Measurements from ENCODE around the gene PVALB.

The PVALB gene

DNA sequence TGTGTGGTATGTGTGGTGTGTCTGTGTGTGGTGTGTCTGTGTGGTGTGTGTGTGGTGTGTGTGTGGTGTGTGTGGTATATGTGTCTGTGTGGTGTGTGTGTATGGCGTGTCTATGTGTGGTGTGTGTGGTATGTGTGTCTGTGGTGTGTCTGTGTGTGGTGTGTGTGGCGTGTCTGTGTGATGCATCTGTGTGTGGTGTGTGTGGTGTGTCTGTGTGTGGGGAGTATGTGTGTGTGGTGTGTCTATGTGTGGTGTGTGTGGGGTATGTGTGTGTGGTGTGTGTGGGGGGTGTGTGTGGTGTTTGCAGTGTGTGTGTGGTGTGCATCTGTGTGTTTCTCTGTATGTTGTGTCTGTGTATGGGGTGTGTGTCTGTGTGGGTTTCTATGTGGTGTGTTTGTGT, 7.8 kb upstream of the PVALB start (continued):
- TF ChIP-seq, protein P1, sequence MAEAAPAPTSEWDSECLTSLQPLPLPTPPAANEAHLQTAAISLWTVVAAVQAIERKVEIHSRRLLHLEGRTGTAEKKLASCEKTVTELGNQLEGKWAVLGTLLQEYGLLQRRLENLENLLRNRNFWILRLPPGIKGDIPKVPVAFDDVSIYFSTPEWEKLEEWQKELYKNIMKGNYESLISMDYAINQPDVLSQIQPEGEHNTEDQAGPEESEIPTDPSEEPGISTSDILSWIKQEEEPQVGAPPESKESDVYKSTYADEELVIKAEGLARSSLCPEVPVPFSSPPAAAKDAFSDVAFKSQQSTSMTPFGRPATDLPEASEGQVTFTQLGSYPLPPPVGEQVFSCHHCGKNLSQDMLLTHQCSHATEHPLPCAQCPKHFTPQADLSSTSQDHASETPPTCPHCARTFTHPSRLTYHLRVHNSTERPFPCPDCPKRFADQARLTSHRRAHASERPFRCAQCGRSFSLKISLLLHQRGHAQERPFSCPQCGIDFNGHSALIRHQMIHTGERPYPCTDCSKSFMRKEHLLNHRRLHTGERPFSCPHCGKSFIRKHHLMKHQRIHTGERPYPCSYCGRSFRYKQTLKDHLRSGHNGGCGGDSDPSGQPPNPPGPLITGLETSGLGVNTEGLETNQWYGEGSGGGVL (tag by site-specific recombination; IDR thresholded peaks at IDR 0.05): 0 out of 2 replicates have a peak, but pooled peaks have one; percentile 15
- TF ChIP-seq ZNF777 (tag by site-specific recombination; IDR thresholded peaks at IDR 0.05; ENCODE audit: borderline replicate concordance) (no peak), KLF1 (tag by site-specific recombination; IDR thresholded peaks at IDR 0.05) (no peak), YY2 (tag by site-specific recombination; IDR thresholded peaks at IDR 0.05) (no peak), ZNF10 (tag by site-specific recombination; IDR thresholded peaks at IDR 0.05) (no peak), ZNF747 (tag by site-specific recombination; IDR thresholded peaks at IDR 0.05) (no peak), ZNF350 (tag by site-specific recombination; IDR thresholded peaks at IDR 0.05) (no peak), PRDM1 (tag by site-specific recombination; IDR thresholded peaks at IDR 0.05) (no peak), ZNF174 (tag by site-specific recombination; IDR thresholded peaks at IDR 0.05) (no peak), ZNF510 (tag by site-specific recombination; IDR thresholded peaks at IDR 0.05; ENCODE audit: insufficient replicate concordance) (no peak), ZNF394 (tag by site-specific recombination; IDR thresholded peaks at IDR 0.05; ENCODE audit: borderline replicate concordance) (no peak), ZNF521 (tag by site-specific recombination; IDR thresholded peaks at IDR 0.05) (0 out of 2 replicates have a peak, but pooled peaks have one; percentile 29), HOXC10 (CRISPR knock-in tag; IDR thresholded peaks at IDR 0.05) (no peak), ZSCAN30 (tag by site-specific recombination; IDR thresholded peaks at IDR 0.05) (no peak), ZNF792 (tag by site-specific recombination; IDR thresholded peaks at IDR 0.05) (no peak), ZNF366 (tag by site-specific recombination; conservative IDR thresholded peaks at IDR 0.05) (no peak), SETDB1 (IDR thresholded peaks at IDR 0.05; ENCODE audit: insufficient read length, low read length) (no peak), ZNF660 (tag by site-specific recombination; IDR thresholded peaks at IDR 0.05) (no peak), ZNF239 (tag by site-specific recombination; IDR thresholded peaks at IDR 0.05) (no peak), YY1 (tag by site-specific recombination; IDR thresholded peaks at IDR 0.05) (no peak), ZFHX2 (tag by site-specific recombination; conservative IDR thresholded peaks at IDR 0.05) (no peak), ZFP41 (tag by site-specific recombination; IDR thresholded peaks at IDR 0.05; ENCODE audit: borderline replicate concordance) (no peak), ZNF768 (tag by site-specific recombination; IDR thresholded peaks at IDR 0.05) (no peak), BCL11B (tag by site-specific recombination; IDR thresholded peaks at IDR 0.05; ENCODE audit: low read depth) (no peak), ZNF23 (tag by site-specific recombination; IDR thresholded peaks at IDR 0.05; ENCODE audit: borderline replicate concordance) (no peak)
- TF ChIP-seq, protein P2, sequence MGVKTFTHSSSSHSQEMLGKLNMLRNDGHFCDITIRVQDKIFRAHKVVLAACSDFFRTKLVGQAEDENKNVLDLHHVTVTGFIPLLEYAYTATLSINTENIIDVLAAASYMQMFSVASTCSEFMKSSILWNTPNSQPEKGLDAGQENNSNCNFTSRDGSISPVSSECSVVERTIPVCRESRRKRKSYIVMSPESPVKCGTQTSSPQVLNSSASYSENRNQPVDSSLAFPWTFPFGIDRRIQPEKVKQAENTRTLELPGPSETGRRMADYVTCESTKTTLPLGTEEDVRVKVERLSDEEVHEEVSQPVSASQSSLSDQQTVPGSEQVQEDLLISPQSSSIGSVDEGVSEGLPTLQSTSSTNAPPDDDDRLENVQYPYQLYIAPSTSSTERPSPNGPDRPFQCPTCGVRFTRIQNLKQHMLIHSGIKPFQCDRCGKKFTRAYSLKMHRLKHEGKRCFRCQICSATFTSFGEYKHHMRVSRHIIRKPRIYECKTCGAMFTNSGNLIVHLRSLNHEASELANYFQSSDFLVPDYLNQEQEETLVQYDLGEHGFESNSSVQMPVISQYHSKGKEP (tag by site-specific recombination; IDR thresholded peaks at IDR 0.05): no peak
- TF ChIP-seq, protein P3, sequence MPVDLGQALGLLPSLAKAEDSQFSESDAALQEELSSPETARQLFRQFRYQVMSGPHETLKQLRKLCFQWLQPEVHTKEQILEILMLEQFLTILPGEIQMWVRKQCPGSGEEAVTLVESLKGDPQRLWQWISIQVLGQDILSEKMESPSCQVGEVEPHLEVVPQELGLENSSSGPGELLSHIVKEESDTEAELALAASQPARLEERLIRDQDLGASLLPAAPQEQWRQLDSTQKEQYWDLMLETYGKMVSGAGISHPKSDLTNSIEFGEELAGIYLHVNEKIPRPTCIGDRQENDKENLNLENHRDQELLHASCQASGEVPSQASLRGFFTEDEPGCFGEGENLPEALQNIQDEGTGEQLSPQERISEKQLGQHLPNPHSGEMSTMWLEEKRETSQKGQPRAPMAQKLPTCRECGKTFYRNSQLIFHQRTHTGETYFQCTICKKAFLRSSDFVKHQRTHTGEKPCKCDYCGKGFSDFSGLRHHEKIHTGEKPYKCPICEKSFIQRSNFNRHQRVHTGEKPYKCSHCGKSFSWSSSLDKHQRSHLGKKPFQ (tag by site-specific recombination; IDR thresholded peaks at IDR 0.05): no peak
- TF ChIP-seq, protein P4, sequence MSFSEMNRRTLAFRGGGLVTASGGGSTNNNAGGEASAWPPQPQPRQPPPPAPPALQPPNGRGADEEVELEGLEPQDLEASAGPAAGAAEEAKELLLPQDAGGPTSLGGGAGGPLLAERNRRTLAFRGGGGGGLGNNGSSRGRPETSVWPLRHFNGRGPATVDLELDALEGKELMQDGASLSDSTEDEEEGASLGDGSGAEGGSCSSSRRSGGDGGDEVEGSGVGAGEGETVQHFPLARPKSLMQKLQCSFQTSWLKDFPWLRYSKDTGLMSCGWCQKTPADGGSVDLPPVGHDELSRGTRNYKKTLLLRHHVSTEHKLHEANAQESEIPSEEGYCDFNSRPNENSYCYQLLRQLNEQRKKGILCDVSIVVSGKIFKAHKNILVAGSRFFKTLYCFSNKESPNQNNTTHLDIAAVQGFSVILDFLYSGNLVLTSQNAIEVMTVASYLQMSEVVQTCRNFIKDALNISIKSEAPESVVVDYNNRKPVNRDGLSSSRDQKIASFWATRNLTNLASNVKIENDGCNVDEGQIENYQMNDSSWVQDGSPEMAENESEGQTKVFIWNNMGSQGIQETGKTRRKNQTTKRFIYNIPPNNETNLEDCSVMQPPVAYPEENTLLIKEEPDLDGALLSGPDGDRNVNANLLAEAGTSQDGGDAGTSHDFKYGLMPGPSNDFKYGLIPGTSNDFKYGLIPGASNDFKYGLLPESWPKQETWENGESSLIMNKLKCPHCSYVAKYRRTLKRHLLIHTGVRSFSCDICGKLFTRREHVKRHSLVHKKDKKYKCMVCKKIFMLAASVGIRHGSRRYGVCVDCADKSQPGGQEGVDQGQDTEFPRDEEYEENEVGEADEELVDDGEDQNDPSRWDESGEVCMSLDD (tag by site-specific recombination; IDR thresholded peaks at IDR 0.05): no peak
- TF ChIP-seq, protein P5, sequence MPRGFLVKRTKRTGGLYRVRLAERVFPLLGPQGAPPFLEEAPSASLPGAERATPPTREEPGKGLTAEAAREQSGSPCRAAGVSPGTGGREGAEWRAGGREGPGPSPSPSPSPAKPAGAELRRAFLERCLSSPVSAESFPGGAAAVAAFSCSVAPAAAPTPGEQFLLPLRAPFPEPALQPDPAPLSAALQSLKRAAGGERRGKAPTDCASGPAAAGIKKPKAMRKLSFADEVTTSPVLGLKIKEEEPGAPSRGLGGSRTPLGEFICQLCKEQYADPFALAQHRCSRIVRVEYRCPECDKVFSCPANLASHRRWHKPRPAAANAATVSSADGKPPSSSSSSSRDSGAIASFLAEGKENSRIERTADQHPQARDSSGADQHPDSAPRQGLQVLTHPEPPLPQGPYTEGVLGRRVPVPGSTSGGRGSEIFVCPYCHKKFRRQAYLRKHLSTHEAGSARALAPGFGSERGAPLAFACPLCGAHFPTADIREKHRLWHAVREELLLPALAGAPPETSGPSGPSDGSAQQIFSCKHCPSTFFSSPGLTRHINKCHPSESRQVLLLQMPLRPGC (tag by site-specific recombination; IDR thresholded peaks at IDR 0.05): no peak
- TF ChIP-seq, protein P6, sequence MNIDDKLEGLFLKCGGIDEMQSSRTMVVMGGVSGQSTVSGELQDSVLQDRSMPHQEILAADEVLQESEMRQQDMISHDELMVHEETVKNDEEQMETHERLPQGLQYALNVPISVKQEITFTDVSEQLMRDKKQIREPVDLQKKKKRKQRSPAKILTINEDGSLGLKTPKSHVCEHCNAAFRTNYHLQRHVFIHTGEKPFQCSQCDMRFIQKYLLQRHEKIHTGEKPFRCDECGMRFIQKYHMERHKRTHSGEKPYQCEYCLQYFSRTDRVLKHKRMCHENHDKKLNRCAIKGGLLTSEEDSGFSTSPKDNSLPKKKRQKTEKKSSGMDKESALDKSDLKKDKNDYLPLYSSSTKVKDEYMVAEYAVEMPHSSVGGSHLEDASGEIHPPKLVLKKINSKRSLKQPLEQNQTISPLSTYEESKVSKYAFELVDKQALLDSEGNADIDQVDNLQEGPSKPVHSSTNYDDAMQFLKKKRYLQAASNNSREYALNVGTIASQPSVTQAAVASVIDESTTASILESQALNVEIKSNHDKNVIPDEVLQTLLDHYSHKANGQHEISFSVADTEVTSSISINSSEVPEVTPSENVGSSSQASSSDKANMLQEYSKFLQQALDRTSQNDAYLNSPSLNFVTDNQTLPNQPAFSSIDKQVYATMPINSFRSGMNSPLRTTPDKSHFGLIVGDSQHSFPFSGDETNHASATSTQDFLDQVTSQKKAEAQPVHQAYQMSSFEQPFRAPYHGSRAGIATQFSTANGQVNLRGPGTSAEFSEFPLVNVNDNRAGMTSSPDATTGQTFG (tag by site-specific recombination; IDR thresholded peaks at IDR 0.05; ENCODE audit: borderline replicate concordance): peak; percentile 67; the same call in 1 of the 2 replicates

Measured in HEK293 (cell line).